Fibroblast of villous mesenchyme (primary cell): ENCODE results near the gene PLD6. TPM values are rescaled to one million over a fixed set of nuclear protein-coding genes. Genes with fewer than 3 reads are reported as not detected.

ENCODE experiments used
- DNase-seq: peaks from one replicate; pipeline ENCODE4 v3.0.0-alpha.2; 2010; ENCODE audit warnings: low read depth
- H3K4me3 ChIP-seq: 2 replicates; pipeline ENCODE4 v1.5.1; 2011; ENCODE audit warnings: low read depth, mild to moderate bottlenecking, low read length
- total RNA-seq: library from RNA; depleted of rRNA; stranded (reverse); fragments of >200 nt; gene quantifications from 2 replicates; pipeline ENCODE4 v1.2.3, GENCODE V29; 2012
- TF ChIP-seq, protein P1 (sequence below): IDR thresholded peaks from 2 replicates; pipeline ENCODE4 v1.5.1; 2012; ENCODE audit warnings: low read depth, mild to moderate bottlenecking, low read length; ENCODE audit not compliant: insufficient read depth

The PLD6 gene
- total RNA-seq, 1 donor, result 5.6 TPM

DNA sequence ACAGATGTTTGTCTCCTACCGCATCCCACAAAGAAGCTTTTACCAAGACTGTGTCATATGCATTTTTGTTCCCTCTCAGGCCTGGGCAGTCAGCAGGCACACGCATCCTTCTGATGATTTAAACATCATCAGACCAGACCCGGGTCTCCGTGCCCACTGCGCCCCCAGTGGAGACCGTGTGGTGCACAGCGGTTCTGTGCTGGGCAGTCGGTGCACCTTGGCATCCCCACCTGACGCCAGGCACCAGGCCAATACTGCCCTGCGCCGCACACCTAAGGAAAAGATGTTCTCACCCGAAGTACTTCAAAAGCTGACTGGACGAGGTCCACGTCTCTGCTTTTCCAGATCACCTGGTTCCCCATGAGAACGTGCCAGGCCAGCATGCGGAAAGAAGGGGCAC, 10.6 kb upstream of the PLD6 start:
- no peak overlapping the region for H3K4me3 ChIP-seq
- TF ChIP-seq, protein P1, sequence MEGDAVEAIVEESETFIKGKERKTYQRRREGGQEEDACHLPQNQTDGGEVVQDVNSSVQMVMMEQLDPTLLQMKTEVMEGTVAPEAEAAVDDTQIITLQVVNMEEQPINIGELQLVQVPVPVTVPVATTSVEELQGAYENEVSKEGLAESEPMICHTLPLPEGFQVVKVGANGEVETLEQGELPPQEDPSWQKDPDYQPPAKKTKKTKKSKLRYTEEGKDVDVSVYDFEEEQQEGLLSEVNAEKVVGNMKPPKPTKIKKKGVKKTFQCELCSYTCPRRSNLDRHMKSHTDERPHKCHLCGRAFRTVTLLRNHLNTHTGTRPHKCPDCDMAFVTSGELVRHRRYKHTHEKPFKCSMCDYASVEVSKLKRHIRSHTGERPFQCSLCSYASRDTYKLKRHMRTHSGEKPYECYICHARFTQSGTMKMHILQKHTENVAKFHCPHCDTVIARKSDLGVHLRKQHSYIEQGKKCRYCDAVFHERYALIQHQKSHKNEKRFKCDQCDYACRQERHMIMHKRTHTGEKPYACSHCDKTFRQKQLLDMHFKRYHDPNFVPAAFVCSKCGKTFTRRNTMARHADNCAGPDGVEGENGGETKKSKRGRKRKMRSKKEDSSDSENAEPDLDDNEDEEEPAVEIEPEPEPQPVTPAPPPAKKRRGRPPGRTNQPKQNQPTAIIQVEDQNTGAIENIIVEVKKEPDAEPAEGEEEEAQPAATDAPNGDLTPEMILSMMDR, result no peak
- no peak for DNase-seq

DNA sequence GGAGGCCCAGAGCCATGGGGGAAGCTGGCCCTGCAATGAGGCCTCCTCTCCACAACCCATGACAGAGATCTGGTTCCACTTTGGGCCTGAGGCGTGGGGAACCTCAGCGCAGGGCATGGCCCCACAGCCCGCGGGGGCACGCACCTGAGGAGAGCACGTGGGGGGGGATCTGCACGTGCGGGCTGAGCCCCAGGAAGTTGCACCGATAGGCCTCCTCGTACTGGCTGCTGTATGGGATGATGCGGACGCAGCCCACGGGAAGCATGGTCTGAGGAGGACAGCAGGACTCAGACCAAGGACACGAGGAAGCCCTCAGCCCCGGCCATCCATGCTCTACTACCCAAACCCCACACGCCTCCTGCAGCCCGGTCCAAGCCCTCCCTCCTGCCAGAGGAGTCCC, 10.1 kb upstream of the PLD6 start:
- H3K4me3 ChIP-seq, result no peak overlapping the region
- no peak for DNase-seq
- TF ChIP-seq, protein P1, result no peak

DNA sequence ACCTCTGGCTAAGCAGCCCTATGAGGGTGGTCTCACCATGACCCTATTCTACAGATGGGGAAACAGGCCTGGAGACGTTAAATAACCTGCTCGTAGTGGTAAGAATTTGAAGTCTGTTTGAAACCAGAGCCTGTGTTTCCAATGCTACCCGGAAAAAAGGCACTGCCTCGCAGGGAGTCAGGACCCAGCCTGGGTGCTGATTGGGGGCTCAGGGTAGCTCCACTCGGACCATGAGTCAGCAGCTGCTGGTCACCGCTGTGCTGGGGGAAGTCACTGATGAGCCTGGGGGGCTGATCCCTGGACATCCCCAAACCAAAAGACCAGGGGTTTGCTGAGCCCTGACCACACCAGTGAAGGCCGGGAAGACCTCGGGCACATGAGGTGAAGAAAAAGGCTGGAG, 9.4 kb upstream of the PLD6 start:
- H3K4me3 ChIP-seq, result no peak overlapping the region
- TF ChIP-seq, protein P1, result no peak
- DNase-seq, result no peak

DNA sequence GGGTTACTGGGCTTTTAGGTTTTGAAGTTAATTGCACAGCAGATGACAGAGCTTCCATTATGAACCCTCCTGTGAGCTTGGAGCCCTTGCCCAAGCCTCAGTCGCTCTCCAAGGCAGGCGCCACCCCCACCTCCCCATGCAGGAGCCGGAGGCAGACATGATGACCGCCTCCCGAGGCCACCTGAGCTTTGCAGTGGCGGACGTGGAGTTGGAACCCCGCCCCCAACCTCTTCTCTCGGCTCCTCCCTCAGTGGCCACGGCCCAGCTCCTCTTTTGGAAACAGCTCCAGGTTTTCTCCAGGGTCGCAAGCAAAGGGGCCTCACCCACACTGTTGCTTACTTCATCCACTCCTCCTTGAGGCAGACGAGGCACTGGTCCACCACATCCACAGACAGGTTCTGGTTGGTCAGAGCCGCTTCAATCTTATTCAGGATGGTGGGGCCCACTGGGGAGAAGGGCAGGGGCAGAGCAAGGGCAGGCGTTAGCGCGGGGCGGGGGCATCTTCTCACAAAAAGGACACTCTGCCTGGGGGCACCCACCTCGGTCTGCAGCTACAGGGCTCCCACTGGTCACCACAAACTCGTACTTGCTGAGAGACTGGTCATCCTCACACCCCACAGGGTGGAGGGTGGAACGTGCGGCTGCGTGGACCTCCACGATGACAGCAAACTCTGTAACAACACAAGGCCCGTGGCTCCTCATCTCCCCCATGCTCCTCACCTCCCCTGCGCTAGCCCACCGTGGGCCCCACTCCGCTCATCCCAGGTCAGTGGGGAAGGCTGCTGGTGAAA, 8.7 kb upstream of the PLD6 start:
- DNase-seq, result no peak
- H3K4me3 ChIP-seq, result no peak overlapping the region
- TF ChIP-seq, protein P1, result no peak

DNA sequence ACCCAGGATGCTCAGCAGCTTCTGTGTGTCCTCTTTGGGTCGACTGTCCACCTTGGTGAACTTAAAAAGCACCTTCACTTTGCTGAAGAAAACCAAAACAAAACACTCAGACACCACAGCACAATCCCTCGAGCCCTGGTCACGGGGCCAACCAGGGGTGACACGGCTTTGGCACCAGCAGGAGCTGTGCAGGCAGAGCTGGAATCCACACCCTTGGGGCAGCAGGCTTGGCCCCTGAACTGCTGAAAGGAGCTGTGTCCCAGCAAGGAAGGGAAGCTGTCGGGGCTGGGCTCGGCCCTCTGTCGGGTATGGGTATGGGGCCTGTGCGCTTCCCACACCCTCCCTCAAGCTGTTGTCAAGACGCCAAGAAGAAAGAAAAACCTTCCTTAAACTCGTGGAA, 7.6 kb upstream of the PLD6 start:
- DNase-seq, result no peak
- TF ChIP-seq, protein P1, result no peak
- no peak overlapping the region for H3K4me3 ChIP-seq

DNA sequence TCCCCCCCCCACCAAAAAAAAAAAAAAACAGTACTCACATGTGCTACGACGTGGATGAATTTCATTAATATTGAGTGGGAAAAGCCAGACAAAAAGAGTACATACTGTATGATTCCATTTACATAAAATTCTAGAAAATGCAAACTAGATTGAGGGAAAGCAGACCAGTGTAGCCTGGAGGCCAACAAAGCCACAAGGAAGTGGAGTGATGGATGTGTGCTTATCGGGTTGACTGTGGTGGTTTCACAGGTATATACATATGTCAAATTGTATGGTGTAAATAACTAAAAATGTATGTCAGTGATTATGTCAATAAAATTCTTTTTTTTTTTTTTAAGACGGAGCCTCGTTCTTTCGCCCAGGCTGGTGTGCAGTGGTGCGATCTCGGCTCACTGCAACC, 1.9 kb upstream of the PLD6 start:
- no peak overlapping the region for H3K4me3 ChIP-seq
- TF ChIP-seq, protein P1, result no peak
- no peak for DNase-seq

DNA sequence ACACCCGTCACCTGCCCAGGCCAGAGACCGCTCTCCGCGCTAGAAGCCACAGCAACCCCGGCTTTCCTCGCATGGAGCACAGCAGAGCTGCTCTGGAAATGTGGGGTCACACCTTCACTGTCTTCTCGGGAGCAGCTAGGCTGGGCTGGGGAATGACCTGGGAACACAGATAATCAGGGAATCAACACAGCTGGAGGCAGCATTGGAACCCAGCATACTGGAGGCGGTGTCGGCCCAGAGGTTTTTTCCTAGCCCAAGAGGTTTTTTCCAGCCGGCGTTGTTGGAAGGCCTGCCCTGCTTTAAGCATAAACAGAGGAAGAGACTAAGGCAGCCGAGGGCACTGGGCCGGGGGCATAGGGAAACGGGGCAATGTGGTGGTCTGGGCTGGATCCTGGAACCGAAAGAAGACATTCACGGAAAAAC, 791 bp upstream of the PLD6 start:
- no peak overlapping the region for H3K4me3 ChIP-seq
- DNase-seq, result no peak

More for the DNA sequence above, 791 bp upstream of the PLD6 start:
- TF ChIP-seq, protein P1, result no peak
